Measurements from ENCODE around the gene CLEC2L. TPM values are rescaled to one million over a fixed set of nuclear protein-coding genes. Genes with fewer than 3 reads are reported as not detected.

CLEC2L gene
- polyA plus RNA-seq, 1 of the 3 experiments (the other 2 are of a cell fraction) = not detected

Other genes with a start within 250 kb of the CLEC2L start
- gene FMC1, start 182.3 kb upstream of the CLEC2L start, polyA plus RNA-seq (2012; rRNA removed) = 59.0 and 59.9 TPM in 2 replicates
- gene LUC7L2, start 163.8 kb upstream of the CLEC2L start, polyA plus RNA-seq (2012; rRNA removed) = 45.7 and 50.7 TPM in 2 replicates
- 0.07 and 0.10 TPM in 2 replicates for gene KLRG2, start 40.0 kb upstream of the CLEC2L start, polyA plus RNA-seq (2012; rRNA removed)